ENCODE measurements around the gene NTMT1.

Gene NTMT1

GRCh38 chr9:129665389-129665775 is 39.4 kb downstream of the NTMT1 start, which contains the start of gene PRRX2:
PRRX2 (plus strand) TSS chr9:129665647; CDS start chr9:129665868, 221 bp downstream.
- Histone ChIP-seq H3K27ac (ENCODE audit: low read depth, low read length) (no peak within 1 kb of the TSS), H3K36me3 (ENCODE audit: control insufficient read depth, insufficient read depth, low read length) (no peaks in the 10 kb centered on the region), H3K27me3 (ENCODE audit: insufficient read depth, low read length, poor library complexity) (no peaks in the 10 kb centered on the region), H4K8ac (ENCODE audit: low read depth, low read length) (no peak within 1 kb of the TSS), H2BK15ac (replicated peaks; ENCODE audit: low read depth) (no peak within 1 kb of the TSS), H3K9ac (ENCODE audit: low read length) (peak within 1 kb of the TSS; percentile 42), H3K4me1 (ENCODE audit: control insufficient read depth, low read depth, low read length) (peaks cover 2% of the 10 kb centered on the region), H2AK5ac (ENCODE audit: low read length) (no peak within 1 kb of the TSS), H3K79me1 (ENCODE audit: low read length) (no peaks in the 10 kb centered on the region), H2BK5ac (ENCODE audit: low read length) (no peak within 1 kb of the TSS), H3K79me2 (ENCODE audit: control insufficient read depth, insufficient read depth, low read length) (no peaks in the 10 kb centered on the region), H3K4ac (ENCODE audit: low read depth, low read length) (no peak within 1 kb of the TSS), H3K18ac (ENCODE audit: low read length) (peak within 1 kb of the TSS; percentile 43), H4K5ac (ENCODE audit: low read length) (no peak within 1 kb of the TSS), H2BK120ac (ENCODE audit: low read depth, low read length) (peak within 1 kb of the TSS; percentile 8), H3K23ac (ENCODE audit: low read length) (no peak within 1 kb of the TSS), H3K4me3 (ENCODE audit: low read length) (no peak within 1 kb of the TSS), H3K4me2 (ENCODE audit: low read length) (peak within 1 kb of the TSS; percentile 28), H3K56ac (ENCODE audit: low read length) (peak within 1 kb of the TSS; percentile 67)
- WGBS (ENCODE audit: extremely low coverage, insufficient coverage, low lambda C conversion rate), result no CpG with 5 or more reads among the region's 37 CpGs
- peak; percentile 57 for DNase-seq

GRCh38 chr9:129665814-129666520 is 40.0 kb downstream of the NTMT1 start:
- Histone ChIP-seq H2BK5ac (ENCODE audit: low read length) (no peak overlapping the region), H3K4me2 (ENCODE audit: low read length) (peak overlapping the region; percentile 28), H2BK15ac (replicated peaks; ENCODE audit: low read depth) (no peak overlapping the region), H3K27ac (ENCODE audit: low read depth, low read length) (no peak overlapping the region), H3K79me2 (ENCODE audit: control insufficient read depth, insufficient read depth, low read length) (no peaks in the 10 kb centered on the region), H2BK120ac (ENCODE audit: low read depth, low read length) (peak overlapping the region; percentile 8), H3K4me1 (ENCODE audit: control insufficient read depth, low read depth, low read length) (peaks cover 2% of the 10 kb centered on the region), H3K23ac (ENCODE audit: low read length) (no peak overlapping the region), H4K5ac (ENCODE audit: low read length) (no peak overlapping the region), H4K8ac (ENCODE audit: low read depth, low read length) (no peak overlapping the region), H3K18ac (ENCODE audit: low read length) (peak overlapping the region; percentile 43), H3K4ac (ENCODE audit: low read depth, low read length) (no peak overlapping the region), H3K27me3 (ENCODE audit: insufficient read depth, low read length, poor library complexity) (no peaks in the 10 kb centered on the region), H3K79me1 (ENCODE audit: low read length) (no peaks in the 10 kb centered on the region), H3K4me3 (ENCODE audit: low read length) (no peak overlapping the region), H3K36me3 (ENCODE audit: control insufficient read depth, insufficient read depth, low read length) (no peaks in the 10 kb centered on the region), H2AK5ac (ENCODE audit: low read length) (no peak overlapping the region), H3K56ac (ENCODE audit: low read length) (peak overlapping the region; percentile 67), H3K9ac (ENCODE audit: low read length) (peak overlapping the region; percentile 42)
- WGBS (ENCODE audit: extremely low coverage, insufficient coverage, low lambda C conversion rate), result no CpG with 5 or more reads among the region's 88 CpGs
- DNase-seq, result no peak

- Histone ChIP-seq H2BK5ac (ENCODE audit: low read length) (no peak overlapping the region), H3K4me2 (ENCODE audit: low read length) (no peak overlapping the region), H2BK120ac (ENCODE audit: low read depth, low read length) (no peak overlapping the region), H3K79me1 (ENCODE audit: low read length) (no peaks in the 10 kb centered on the region), H4K8ac (ENCODE audit: low read depth, low read length) (no peak overlapping the region), H2BK15ac (replicated peaks; ENCODE audit: low read depth) (no peak overlapping the region), H3K79me2 (ENCODE audit: control insufficient read depth, insufficient read depth, low read length) (no peaks in the 10 kb centered on the region), H3K36me3 (ENCODE audit: control insufficient read depth, insufficient read depth, low read length) (no peaks in the 10 kb centered on the region), H3K4me1 (ENCODE audit: control insufficient read depth, low read depth, low read length) (peaks cover 2% of the 10 kb centered on the region), H3K27ac (ENCODE audit: low read depth, low read length) (no peak overlapping the region), H3K18ac (ENCODE audit: low read length) (peak overlapping the region; percentile 43), H3K56ac (ENCODE audit: low read length) (peak overlapping the region; percentile 6), H3K27me3 (ENCODE audit: insufficient read depth, low read length, poor library complexity) (no peaks in the 10 kb centered on the region), H3K9ac (ENCODE audit: low read length) (no peak overlapping the region), H3K4me3 (ENCODE audit: low read length) (no peak overlapping the region), H3K4ac (ENCODE audit: low read depth, low read length) (no peak overlapping the region), H3K23ac (ENCODE audit: low read length) (no peak overlapping the region), H4K5ac (ENCODE audit: low read length) (no peak overlapping the region), H2AK5ac (ENCODE audit: low read length) (no peak overlapping the region)
- no CpG with 5 or more reads among the region's 13 CpGs for whole genome bisulfite sequencing (ENCODE audit: extremely low coverage, insufficient coverage, low lambda C conversion rate)
- no peak for DNase-seq
Measured at GRCh38 chr9:129666575-129666974, 40.6 kb downstream of the NTMT1 start.

- H4K8ac ChIP-seq (ENCODE audit: low read depth, low read length), result no peak overlapping the region
- no peak overlapping the region for H2AK5ac ChIP-seq (ENCODE audit: low read length)
- H2BK5ac ChIP-seq (ENCODE audit: low read length), result no peak overlapping the region
- H3K18ac ChIP-seq (ENCODE audit: low read length), result no peak overlapping the region
- no peaks in the 10 kb centered on the region for H3K27me3 ChIP-seq (ENCODE audit: insufficient read depth, low read length, poor library complexity)
- no peaks in the 10 kb centered on the region for H3K36me3 ChIP-seq (ENCODE audit: control insufficient read depth, insufficient read depth, low read length)
- no peak overlapping the region for H3K23ac ChIP-seq (ENCODE audit: low read length)
- no peak overlapping the region for H4K5ac ChIP-seq (ENCODE audit: low read length)
- no peak overlapping the region for H3K4ac ChIP-seq (ENCODE audit: low read depth, low read length)
- H3K9ac ChIP-seq (ENCODE audit: low read length), result no peak overlapping the region
- no peaks in the 10 kb centered on the region for H3K79me2 ChIP-seq (ENCODE audit: control insufficient read depth, insufficient read depth, low read length)
- H2BK120ac ChIP-seq (ENCODE audit: low read depth, low read length), result no peak overlapping the region
- H3K56ac ChIP-seq (ENCODE audit: low read length), result no peak overlapping the region
- WGBS (ENCODE audit: extremely low coverage, insufficient coverage, low lambda C conversion rate), result no CpG with 5 or more reads among the region's 11 CpGs
- no peak overlapping the region for H3K4me2 ChIP-seq (ENCODE audit: low read length)
- no peaks in the 10 kb centered on the region for H3K79me1 ChIP-seq (ENCODE audit: low read length)
- no peak overlapping the region for H3K27ac ChIP-seq (ENCODE audit: low read depth, low read length)
- DNase-seq, result no peak
- H3K4me3 ChIP-seq (ENCODE audit: low read length), result no peak overlapping the region
- peaks cover 2% of the 10 kb centered on the region for H3K4me1 ChIP-seq (ENCODE audit: control insufficient read depth, low read depth, low read length)
- no peak overlapping the region for H2BK15ac ChIP-seq (replicated peaks; ENCODE audit: low read depth)
Measured at GRCh38 chr9:129667378-129667777, 41.4 kb downstream of the NTMT1 start.

- Histone ChIP-seq H3K27me3 (ENCODE audit: insufficient read depth, low read length, poor library complexity) (no peaks in the 10 kb centered on the region), H2BK120ac (ENCODE audit: low read depth, low read length) (no peak overlapping the region), H3K9ac (ENCODE audit: low read length) (no peak overlapping the region), H4K5ac (ENCODE audit: low read length) (no peak overlapping the region), H3K4me1 (ENCODE audit: control insufficient read depth, low read depth, low read length) (peaks cover 2% of the 10 kb centered on the region), H3K23ac (ENCODE audit: low read length) (no peak overlapping the region), H3K4me2 (ENCODE audit: low read length) (no peak overlapping the region), H3K4ac (ENCODE audit: low read depth, low read length) (no peak overlapping the region), H3K56ac (ENCODE audit: low read length) (no peak overlapping the region), H3K4me3 (ENCODE audit: low read length) (no peak overlapping the region), H3K79me2 (ENCODE audit: control insufficient read depth, insufficient read depth, low read length) (no peaks in the 10 kb centered on the region), H3K27ac (ENCODE audit: low read depth, low read length) (no peak overlapping the region), H2BK5ac (ENCODE audit: low read length) (no peak overlapping the region), H4K8ac (ENCODE audit: low read depth, low read length) (no peak overlapping the region), H3K79me1 (ENCODE audit: low read length) (no peaks in the 10 kb centered on the region), H2AK5ac (ENCODE audit: low read length) (no peak overlapping the region), H3K18ac (ENCODE audit: low read length) (no peak overlapping the region), H3K36me3 (ENCODE audit: control insufficient read depth, insufficient read depth, low read length) (no peaks in the 10 kb centered on the region), H2BK15ac (replicated peaks; ENCODE audit: low read depth) (no peak overlapping the region)
- DNase-seq, result no peak
- WGBS (ENCODE audit: extremely low coverage, insufficient coverage, low lambda C conversion rate), result no CpG with 5 or more reads among the region's 9 CpGs
Measured at GRCh38 chr9:129667850-129668249, 41.9 kb downstream of the NTMT1 start.

Data from mesendoderm (in vitro differentiated cells).